Measurements from ENCODE around the gene IL18BP. TPM values are rescaled to one million over a fixed set of nuclear protein-coding genes. Genes with fewer than 3 reads are reported as not detected.

The IL18BP gene
- total RNA-seq, 1 donor from 2014 or later: 6.2 TPM

DNA sequence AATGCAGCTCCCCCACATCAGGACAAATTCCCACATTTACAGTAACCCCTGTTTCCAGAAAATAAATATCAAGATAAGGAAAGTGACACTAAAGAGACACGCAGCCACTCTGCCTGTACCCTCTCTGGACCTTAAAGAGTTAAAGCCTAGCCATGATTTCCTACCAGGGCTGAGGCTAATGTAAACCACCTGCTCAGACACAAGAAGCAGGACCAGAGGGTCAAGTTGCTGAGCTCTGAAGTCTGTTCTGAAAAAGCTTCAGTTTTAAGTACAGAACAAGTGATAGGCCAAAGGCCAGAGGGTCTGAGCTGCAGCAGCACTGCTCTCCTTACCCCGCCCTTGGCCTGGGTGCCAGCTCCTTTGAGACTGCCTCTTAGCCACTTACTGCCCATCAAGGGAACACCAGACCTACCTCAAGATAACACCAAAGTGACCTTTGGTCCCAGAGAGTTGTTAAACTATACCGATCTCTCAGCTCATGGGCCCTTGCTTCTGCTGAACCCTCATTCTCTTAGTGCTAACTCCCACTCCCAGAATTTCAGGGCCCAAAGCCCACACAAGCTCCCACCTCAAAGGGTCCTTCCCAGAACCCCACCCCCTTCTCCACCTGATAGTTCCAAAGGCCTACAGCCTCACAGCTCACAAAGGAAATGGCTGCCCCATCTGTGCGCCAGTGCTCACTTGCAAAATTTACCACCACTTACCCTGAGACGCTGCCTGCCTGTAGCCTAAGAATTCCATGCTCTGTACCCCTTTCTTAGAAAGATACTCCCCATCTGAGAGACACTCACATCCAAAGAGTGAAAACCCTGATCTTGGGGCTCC is 40.5 kb downstream of the IL18BP start:
- DNase-seq (ENCODE audit: low spot score): no peak
- intact Hi-C loops (cut with DNase I): no loop called here

GRCh38 chr11:72039856-72040401 is 41.2 kb downstream of the IL18BP start:
- no peak for DNase-seq (ENCODE audit: low spot score)
- intact Hi-C loops (cut with DNase I): loop anchor here (2.0 to 5.0 kb wide), 4 partner anchors 27 to 182 kb away; partner anchors contain the start of genes ANAPC15, INPPL1 and LAMTOR1

- intact Hi-C loops (cut with DNase I): loop anchor here (1.0 to 5.0 kb wide), 6 partner anchors 26 to 182 kb away; partner anchors contain the start of genes ANAPC15, INPPL1, LAMTOR1 and LRRC51
- peak; percentile 95 for DNase-seq (ENCODE audit: low spot score)
Observed at GRCh38 chr11:72040491-72041363, 42.0 kb downstream of the IL18BP start.

DNA sequence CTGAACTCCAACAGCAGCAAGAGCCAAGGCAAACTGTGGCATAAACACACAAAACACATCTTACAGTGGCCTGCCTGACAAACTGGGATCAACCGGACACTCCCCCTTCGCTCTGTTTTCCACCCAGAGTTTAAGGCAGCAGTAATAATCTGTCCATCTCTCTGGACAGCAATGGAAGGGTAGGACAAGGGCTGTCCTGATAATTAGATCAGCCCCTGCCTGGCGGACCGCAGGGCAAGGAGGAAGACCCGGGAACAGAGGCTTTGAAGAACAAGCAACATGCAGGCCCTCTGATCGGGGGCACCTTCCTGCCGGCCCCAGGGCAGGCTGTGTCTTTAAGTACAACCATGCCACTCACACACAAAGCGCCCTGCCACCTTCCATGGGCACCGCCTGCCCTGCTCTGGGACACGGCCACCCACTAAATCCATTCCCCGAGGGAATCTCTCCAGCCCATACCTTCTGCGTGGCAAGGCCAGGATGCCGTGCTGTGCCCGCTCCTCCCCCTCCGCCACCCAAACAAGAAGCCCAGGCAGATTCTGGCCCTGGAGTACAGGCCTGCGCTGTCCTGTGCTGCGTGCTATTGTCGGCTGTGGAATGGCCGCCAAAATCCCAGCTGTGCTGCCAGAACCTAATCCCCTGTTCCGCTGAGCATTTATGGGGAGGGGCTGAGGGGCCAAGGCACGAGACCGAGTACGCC is 42.8 kb downstream of the IL18BP start:
- DNase-seq (ENCODE audit: low spot score): peak; percentile 88
- intact Hi-C loops (cut with DNase I): loop anchor here (1.0 to 5.0 kb wide), 6 partner anchors 25 to 181 kb away; partner anchors contain the start of genes ANAPC15, INPPL1, LAMTOR1 and LRRC51

- intact Hi-C loops (cut with DNase I): loop anchor here (5.0 kb wide), 1 partner anchor 180 kb away; the partner anchor contains the start of gene INPPL1
- DNase-seq (ENCODE audit: low spot score): no peak
Observed at GRCh38 chr11:72042064-72042745, 43.5 kb downstream of the IL18BP start.

- intact Hi-C loops (cut with DNase I): no loop called here
- DNase-seq (ENCODE audit: low spot score): no peak
Observed at GRCh38 chr11:72045849-72046248, 47.1 kb downstream of the IL18BP start.

DNA sequence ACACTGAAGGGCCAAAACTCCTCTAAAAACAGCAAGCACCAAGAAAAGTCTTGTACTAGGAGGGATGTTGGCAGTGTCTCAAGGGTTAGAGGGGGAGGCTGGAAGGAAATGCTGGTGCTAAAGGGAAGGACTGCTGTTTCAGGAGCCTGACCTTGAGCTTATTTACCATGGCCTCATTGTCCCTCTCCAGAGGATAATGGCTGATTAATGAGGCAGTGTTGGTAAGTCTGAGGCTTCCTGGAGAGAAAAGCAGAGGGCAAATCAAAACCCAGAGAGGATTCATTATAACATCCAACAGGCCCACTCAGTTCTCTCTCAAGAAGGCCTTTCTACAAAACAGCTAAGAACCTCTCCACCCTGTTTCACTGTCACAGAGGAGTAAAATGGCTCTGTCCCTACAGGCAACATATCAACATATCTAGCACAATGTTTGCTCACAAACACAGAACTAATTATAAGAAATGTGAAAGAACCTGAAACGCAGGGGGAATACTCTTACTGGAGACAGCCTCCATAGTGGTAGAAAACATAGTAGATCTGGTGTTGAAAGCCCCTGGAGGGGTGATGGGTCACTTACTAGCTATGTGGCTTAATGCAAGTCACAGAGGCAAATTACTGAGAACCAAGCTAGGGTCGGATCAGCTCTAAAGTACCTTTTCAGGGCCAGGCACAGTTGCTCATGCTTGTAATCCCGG is 50.2 kb downstream of the IL18BP start:
- intact Hi-C loops (cut with DNase I): no loop called here
- DNase-seq (ENCODE audit: low spot score): no peak

Other genes with a start within 250 kb of the IL18BP start
- not detected for gene DEFB108B, start 165.7 kb upstream of the IL18BP start, total RNA-seq
- gene DEFB131B, start 120.5 kb upstream of the IL18BP start, total RNA-seq: not detected
- gene XNDC1N, start 70.3 kb upstream of the IL18BP start, total RNA-seq: 2.9 TPM
- gene RNF121, start 69.9 kb upstream of the IL18BP start, total RNA-seq: 18.4 TPM
- gene NUMA1, start 81.6 kb downstream of the IL18BP start, total RNA-seq: 86.0 TPM
- gene LRRC51, start 81.9 kb downstream of the IL18BP start, total RNA-seq: 4.2 TPM
- gene LAMTOR1, start 104.4 kb downstream of the IL18BP start, total RNA-seq: 79.3 TPM
- gene TOMT, start 107.0 kb downstream of the IL18BP start, total RNA-seq: not detected
- gene ANAPC15, start 113.8 kb downstream of the IL18BP start, total RNA-seq: 46.4 TPM
- gene FOLR3, start 136.8 kb downstream of the IL18BP start, total RNA-seq: not detected
- 0.22 TPM for gene FOLR1, start 193.2 kb downstream of the IL18BP start, total RNA-seq
- 11.7 TPM for gene FOLR2, start 217.9 kb downstream of the IL18BP start, total RNA-seq
- 132 TPM for gene INPPL1, start 225.9 kb downstream of the IL18BP start, total RNA-seq
- gene PHOX2A, start 245.3 kb downstream of the IL18BP start, total RNA-seq: not detected